ENCODE data around the gene ATAD3A. TPM values are rescaled to one million over a fixed set of nuclear protein-coding genes. Genes with fewer than 3 reads are reported as not detected.

ATAD3A gene
- total and polyA plus RNA-seq, 11 donors, result 11.3 to 49.5 (median 19.6) TPM

DNA sequence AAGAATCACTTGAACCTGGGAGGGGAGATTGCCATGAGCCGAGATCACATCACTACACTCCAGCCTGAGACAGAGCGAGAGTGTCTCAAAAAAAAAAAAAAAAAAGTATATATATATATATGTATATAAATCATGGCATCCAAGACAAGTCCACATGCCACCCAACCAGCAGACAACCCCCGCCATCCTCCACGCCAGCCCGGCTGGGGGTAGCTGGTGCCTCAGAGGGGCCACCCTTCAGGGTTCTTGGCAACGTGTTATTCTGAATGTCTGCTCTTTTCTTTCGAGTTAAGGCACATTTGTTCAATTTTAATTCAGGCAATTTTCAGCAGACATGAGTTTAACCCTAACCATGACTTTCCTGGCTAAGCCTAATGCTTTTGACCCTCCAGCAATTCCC, 38.1 kb downstream of the ATAD3A start:
- Histone ChIP-seq H3K36me3 (peaks cover 0 to 20% (median 0%) of the 10 kb centered on the region in 9 donors), H3K27ac (peak overlapping the region in 6 of 12 donors; percentile 8 to 41 (median 22)), H3K27me3 (no peaks in the 10 kb centered on the region), H3K9me3 (no peaks in the 10 kb centered on the region), H3K4me3 (no peak overlapping the region), H3K4me1 (peaks cover 0 to 28% (median 12%) of the 10 kb centered on the region in 12 donors)
- ATAC-seq (no peak), DNase-seq (no peak)
- TF ChIP-seq, protein P1, sequence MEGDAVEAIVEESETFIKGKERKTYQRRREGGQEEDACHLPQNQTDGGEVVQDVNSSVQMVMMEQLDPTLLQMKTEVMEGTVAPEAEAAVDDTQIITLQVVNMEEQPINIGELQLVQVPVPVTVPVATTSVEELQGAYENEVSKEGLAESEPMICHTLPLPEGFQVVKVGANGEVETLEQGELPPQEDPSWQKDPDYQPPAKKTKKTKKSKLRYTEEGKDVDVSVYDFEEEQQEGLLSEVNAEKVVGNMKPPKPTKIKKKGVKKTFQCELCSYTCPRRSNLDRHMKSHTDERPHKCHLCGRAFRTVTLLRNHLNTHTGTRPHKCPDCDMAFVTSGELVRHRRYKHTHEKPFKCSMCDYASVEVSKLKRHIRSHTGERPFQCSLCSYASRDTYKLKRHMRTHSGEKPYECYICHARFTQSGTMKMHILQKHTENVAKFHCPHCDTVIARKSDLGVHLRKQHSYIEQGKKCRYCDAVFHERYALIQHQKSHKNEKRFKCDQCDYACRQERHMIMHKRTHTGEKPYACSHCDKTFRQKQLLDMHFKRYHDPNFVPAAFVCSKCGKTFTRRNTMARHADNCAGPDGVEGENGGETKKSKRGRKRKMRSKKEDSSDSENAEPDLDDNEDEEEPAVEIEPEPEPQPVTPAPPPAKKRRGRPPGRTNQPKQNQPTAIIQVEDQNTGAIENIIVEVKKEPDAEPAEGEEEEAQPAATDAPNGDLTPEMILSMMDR (IDR thresholded peaks at IDR 0.05), result no peak
- TF ChIP-seq POLR2A (IDR thresholded peaks at IDR 0.05), result no peak
- WGBS, 4 donors, result 82 to 87% (median 84%) methylated on average over 7 of the region's 7 CpGs
- intact Hi-C loops (cut with DNase I), result no loop called here

- no peak overlapping the region for H3K4me3 ChIP-seq
- no peaks in the 10 kb centered on the region for H3K27me3 ChIP-seq
- H3K4me1 ChIP-seq, result peaks cover 0 to 24% (median 12%) of the 10 kb centered on the region in 12 donors
Observed at GRCh38 chr1:1550591-1551432, 38.9 kb downstream of the ATAD3A start.

GRCh38 chr1:1551524-1552262, 39.7 kb downstream of the ATAD3A start:
- WGBS, 4 donors, result 86 to 93% (median 89%) methylated on average over 19 to 33 of the region's 33 CpGs
- DNase-seq (no peak), ATAC-seq (no peak)
- Histone ChIP-seq H3K36me3 (peaks cover 0 to 20% (median 0%) of the 10 kb centered on the region in 9 donors), H3K9me3 (no peaks in the 10 kb centered on the region), H3K4me3 (no peak overlapping the region), H3K27me3 (no peaks in the 10 kb centered on the region), H3K27ac (no peak overlapping the region), H3K4me1 (peaks cover 0 to 24% (median 12%) of the 10 kb centered on the region in 12 donors)
- TF ChIP-seq POLR2A (IDR thresholded peaks at IDR 0.05), result no peak
- TF ChIP-seq, protein P1 (IDR thresholded peaks at IDR 0.05), result no peak
- intact Hi-C loops (cut with DNase I), result no loop called here

More at GRCh38 chr1:1550591-1551432, 38.9 kb downstream of the ATAD3A start:
- no peak for TF ChIP-seq POLR2A (IDR thresholded peaks at IDR 0.05)
- TF ChIP-seq, protein P1 (IDR thresholded peaks at IDR 0.05), result peak in 8 of 12 donors; percentile 10 to 58 (median 36)
- WGBS, 4 donors, result 51 to 67% (median 62%) methylated on average over 11 to 15 of the region's 15 CpGs
- no peaks in the 10 kb centered on the region for H3K9me3 ChIP-seq
- peaks cover 0 to 25% (median 0%) of the 10 kb centered on the region in 9 donors for H3K36me3 ChIP-seq
- DNase-seq, result no peak
- ATAC-seq, result peak; percentile 44 to 77 (median 52)
- H3K27ac ChIP-seq, result peak overlapping the region in 6 of 12 donors; percentile 8 to 41 (median 22)
- intact Hi-C loops (cut with DNase I), result no loop called here

- no peaks in the 10 kb centered on the region for H3K9me3 ChIP-seq
- DNase-seq (no peak), ATAC-seq (no peak)
- H3K4me3 ChIP-seq, result no peak overlapping the region
- intact Hi-C loops (cut with DNase I), result no loop called here
- H3K27ac ChIP-seq, result no peak overlapping the region
- H3K36me3 ChIP-seq, result peaks cover 0 to 22% (median 0%) of the 10 kb centered on the region in 9 donors
- 85 to 90% (median 87%) methylated on average over 6 to 10 of the region's 10 CpGs for WGBS, 4 donors
- TF ChIP-seq, protein P1 (IDR thresholded peaks at IDR 0.05), result no peak
- no peak for TF ChIP-seq POLR2A (IDR thresholded peaks at IDR 0.05)
- H3K27me3 ChIP-seq, result no peaks in the 10 kb centered on the region
- H3K4me1 ChIP-seq, result peaks cover 0 to 24% (median 12%) of the 10 kb centered on the region in 12 donors
Observed at GRCh38 chr1:1552263-1552639, 40.3 kb downstream of the ATAD3A start.

Measured in heart left ventricle (tissue), 16 donors.